Endodermal cell (in vitro differentiated cells): ENCODE results near the gene FNBP1L. TPM values are rescaled to one million over a fixed set of nuclear protein-coding genes. Genes with fewer than 3 reads are reported as not detected.

Experiments
- DNase-seq: peaks from one replicate; pipeline ENCODE4 v3.0.0-alpha.2; 2017
- H3K27ac ChIP-seq: 2 replicates; pipeline ENCODE4 v1.5.1; 2013; ENCODE audit warnings: mild to moderate bottlenecking, low read depth, low read length, moderate library complexity
- H3K27me3 ChIP-seq: 2 replicates; pipeline ENCODE4 v1.6.1; 2013; ENCODE audit warnings: mild to moderate bottlenecking, low read length, moderate library complexity; ENCODE audit not compliant: insufficient read depth, control insufficient read depth, poor library complexity, severe bottlenecking
- H3K36me3 ChIP-seq: 2 replicates; pipeline ENCODE4 v1.7.0; 2013; ENCODE audit warnings: mild to moderate bottlenecking, low read length, moderate library complexity; ENCODE audit not compliant: control insufficient read depth, insufficient read depth
- H3K4me1 ChIP-seq: one replicate; pipeline ENCODE4 v1.7.0; 2013; ENCODE audit warnings: low read length; ENCODE audit not compliant: control insufficient read depth, insufficient read depth
- H3K4me3 ChIP-seq: 2 replicates; pipeline ENCODE4 v1.5.1; 2013; ENCODE audit warnings: mild to moderate bottlenecking, low read length, moderate library complexity
- H3K9ac ChIP-seq: 2 replicates; pipeline ENCODE4 v1.6.1; 2013; ENCODE audit warnings: mild to moderate bottlenecking, low read length, moderate library complexity; ENCODE audit not compliant: poor library complexity, severe bottlenecking; ENCODE audit errors: extremely low read depth
- H3K9me3 ChIP-seq: 2 replicates; pipeline ENCODE4 v1.6.1; 2013; ENCODE audit warnings: mild to moderate bottlenecking, low read length, moderate library complexity; ENCODE audit not compliant: control insufficient read depth
- H3K27ac Mint-ChIP-seq: 2 replicates; pipeline ENCODE4 v1.8.0; 2020; ENCODE audit warnings: mixed read lengths
- H3K27me3 Mint-ChIP-seq: 2 replicates; pipeline ENCODE4 v1.8.0; 2021; ENCODE audit warnings: mild to moderate bottlenecking, mixed read lengths; ENCODE audit not compliant: insufficient read depth
- H3K36me3 Mint-ChIP-seq: 2 replicates; pipeline ENCODE4 v1.8.0; 2020; ENCODE audit warnings: low read depth, mixed read lengths
- H3K4me1 Mint-ChIP-seq: 2 replicates; pipeline ENCODE4 v1.8.0; 2020; ENCODE audit warnings: mixed read lengths
- H3K4me3 Mint-ChIP-seq: 2 replicates; pipeline ENCODE4 v1.8.0; 2020; ENCODE audit warnings: mild to moderate bottlenecking, moderate library complexity, mixed read lengths
- H3K9me3 Mint-ChIP-seq: 2 replicates; pipeline ENCODE4 v1.8.0; 2020; ENCODE audit warnings: mild to moderate bottlenecking, mixed read lengths
- WGBS, 2 experiments: methylation state at CpG; one replicate each; pipeline versions ENCODE4 v1.1.5 to v1.1.7; 2013; ENCODE audit warnings: missing lambda C conversion rate in 2 of 2, mixed read lengths in 1 of 2; ENCODE audit not compliant: insufficient coverage in 1 of 2, insufficient read length in 1 of 2; 5-methylcytosine and 5-hydroxymethylcytosine counted together
- total RNA-seq, 2 donors: library from RNA; stranded (reverse); fragmentation: NEBNext Ultra II Directional in 1 of 2; extraction: Animal tissue kit (Norgen Biotek cat#: 25700) in 1 of 2; gene quantifications; 2 replicates in 1 of 2; 3 replicates in 1 of 2; pipeline ENCODE4 v1.2.1, GENCODE V29; 2021
- TF ChIP-seq, protein P1 (sequence below): fragments of 200-600 bp; sonication (generic); conservative IDR thresholded peaks from 2 replicates; pipeline ENCODE4 v1.5.0; 2021; ENCODE audit warnings: antibody characterized with exemption, mild to moderate bottlenecking

Gene FNBP1L
- total RNA-seq, 2 donors from 2014 or later = 96.8 to 107 TPM

DNA sequence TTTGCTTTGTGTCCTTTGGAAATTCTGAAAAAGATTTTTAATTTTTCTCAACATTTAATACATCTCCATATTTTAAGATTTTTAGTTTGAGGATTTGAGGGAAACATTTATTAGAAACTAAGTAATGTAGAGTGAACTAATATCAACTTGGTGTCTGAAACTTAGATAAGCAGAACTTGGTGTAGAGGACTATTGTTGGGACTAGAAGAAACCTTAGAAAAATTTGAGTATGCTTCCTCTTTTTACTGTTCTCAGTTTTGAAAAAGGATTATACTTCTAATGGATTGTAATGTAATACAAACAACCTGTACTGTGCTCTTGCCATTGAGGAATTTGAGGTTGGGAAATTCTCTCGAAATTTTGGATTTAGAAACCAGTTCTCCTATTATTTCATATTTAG lies 2.4 kb downstream of the FNBP1L start:
- no peak overlapping the region for H3K27ac ChIP-seq
- H3K27me3 ChIP-seq = no peaks in the 10 kb centered on the region
- H3K4me3 Mint-ChIP-seq = peak overlapping the region; percentile 95
- no peak for DNase-seq
- no peaks in the 10 kb centered on the region for H3K9me3 Mint-ChIP-seq
- H3K4me1 Mint-ChIP-seq = peaks cover 40% of the 10 kb centered on the region
- H3K9ac ChIP-seq = peak overlapping the region; percentile 96
- TF ChIP-seq, protein P1, sequence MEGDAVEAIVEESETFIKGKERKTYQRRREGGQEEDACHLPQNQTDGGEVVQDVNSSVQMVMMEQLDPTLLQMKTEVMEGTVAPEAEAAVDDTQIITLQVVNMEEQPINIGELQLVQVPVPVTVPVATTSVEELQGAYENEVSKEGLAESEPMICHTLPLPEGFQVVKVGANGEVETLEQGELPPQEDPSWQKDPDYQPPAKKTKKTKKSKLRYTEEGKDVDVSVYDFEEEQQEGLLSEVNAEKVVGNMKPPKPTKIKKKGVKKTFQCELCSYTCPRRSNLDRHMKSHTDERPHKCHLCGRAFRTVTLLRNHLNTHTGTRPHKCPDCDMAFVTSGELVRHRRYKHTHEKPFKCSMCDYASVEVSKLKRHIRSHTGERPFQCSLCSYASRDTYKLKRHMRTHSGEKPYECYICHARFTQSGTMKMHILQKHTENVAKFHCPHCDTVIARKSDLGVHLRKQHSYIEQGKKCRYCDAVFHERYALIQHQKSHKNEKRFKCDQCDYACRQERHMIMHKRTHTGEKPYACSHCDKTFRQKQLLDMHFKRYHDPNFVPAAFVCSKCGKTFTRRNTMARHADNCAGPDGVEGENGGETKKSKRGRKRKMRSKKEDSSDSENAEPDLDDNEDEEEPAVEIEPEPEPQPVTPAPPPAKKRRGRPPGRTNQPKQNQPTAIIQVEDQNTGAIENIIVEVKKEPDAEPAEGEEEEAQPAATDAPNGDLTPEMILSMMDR = no peak
- no peak overlapping the region for H3K27ac Mint-ChIP-seq
- no CpG with 5 or more reads among the region's 1 CpG for WGBS, 2 experiments
- H3K4me3 ChIP-seq = peak overlapping the region; percentile 99
- H3K9me3 ChIP-seq = no peaks in the 10 kb centered on the region
- H3K36me3 ChIP-seq = no peaks in the 10 kb centered on the region
- H3K36me3 Mint-ChIP-seq = peaks cover 2% of the 10 kb centered on the region
- H3K27me3 Mint-ChIP-seq = no peaks in the 10 kb centered on the region
- H3K4me1 ChIP-seq = peaks cover 3% of the 10 kb centered on the region

DNA sequence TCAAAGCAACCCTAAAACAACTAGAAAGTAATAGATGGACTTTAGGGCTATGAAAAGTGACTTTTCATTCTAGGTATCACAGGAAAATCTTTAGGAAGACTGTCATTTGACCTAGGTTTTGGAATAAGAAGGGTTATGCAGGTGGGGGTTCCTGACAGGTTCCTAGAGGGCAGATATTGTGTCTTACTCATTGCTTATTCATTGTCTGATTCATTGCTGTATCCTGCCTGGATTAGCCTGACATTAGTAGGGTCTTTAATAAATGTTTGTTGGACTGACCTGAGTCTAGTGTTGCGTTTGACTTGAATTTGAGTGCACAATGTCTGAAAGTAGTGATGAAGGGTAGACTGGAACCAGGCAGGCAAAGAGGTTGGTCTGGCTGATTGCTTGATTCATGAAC lies 6.0 kb downstream of the FNBP1L start:
- H3K4me3 Mint-ChIP-seq = no peak overlapping the region
- Histone ChIP-seq H3K36me3 (peaks cover 24% of the 10 kb centered on the region), H3K9ac (no peak overlapping the region), H3K4me3 (peak overlapping the region; percentile 7), H3K27me3 (no peaks in the 10 kb centered on the region), H3K27ac (no peak overlapping the region), H3K4me1 (no peaks in the 10 kb centered on the region), H3K9me3 (no peaks in the 10 kb centered on the region)
- H3K36me3 Mint-ChIP-seq = peaks cover 22% of the 10 kb centered on the region
- H3K9me3 Mint-ChIP-seq = no peaks in the 10 kb centered on the region
- TF ChIP-seq, protein P1 = no peak
- DNase-seq = no peak
- H3K4me1 Mint-ChIP-seq = peaks cover 33% of the 10 kb centered on the region
- WGBS, 2 experiments = 85 to 88% methylated on average over 1 of the region's 1 CpG
- no peaks in the 10 kb centered on the region for H3K27me3 Mint-ChIP-seq
- no peak overlapping the region for H3K27ac Mint-ChIP-seq

DNA sequence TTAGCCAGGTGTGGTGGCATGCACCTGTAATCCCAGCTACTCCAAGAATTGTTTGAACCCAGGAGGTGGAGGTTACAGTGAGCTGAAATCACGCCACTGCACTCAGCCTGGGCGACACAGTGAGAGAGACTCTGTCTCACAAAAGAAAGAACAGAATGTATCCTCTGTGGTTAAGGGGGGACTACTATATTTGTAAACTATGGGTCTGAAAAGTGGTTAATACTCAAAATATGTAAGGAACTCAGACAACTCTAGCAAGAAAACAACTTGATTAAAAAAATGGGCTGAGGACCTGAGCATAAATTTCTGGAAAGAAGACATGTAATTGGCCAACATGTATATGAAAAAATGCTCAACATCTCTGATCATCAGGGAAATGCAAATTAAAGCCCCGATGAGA lies 11.2 kb downstream of the FNBP1L start:
- Mint-ChIP-seq H3K4me3 (no peak overlapping the region), H3K27ac (no peak overlapping the region), H3K36me3 (peaks cover 54% of the 10 kb centered on the region), H3K9me3 (no peaks in the 10 kb centered on the region), H3K27me3 (no peaks in the 10 kb centered on the region), H3K4me1 (peaks cover 24% of the 10 kb centered on the region)
- Histone ChIP-seq H3K27me3 (no peaks in the 10 kb centered on the region), H3K9me3 (peaks cover 3% of the 10 kb centered on the region), H3K9ac (no peak overlapping the region), H3K4me3 (no peak overlapping the region), H3K27ac (no peak overlapping the region), H3K4me1 (peaks cover 3% of the 10 kb centered on the region), H3K36me3 (peaks cover 61% of the 10 kb centered on the region)
- TF ChIP-seq, protein P1 = no peak
- DNase-seq = no peak
- 95 to 100% methylated on average over 3 of the region's 3 CpGs for WGBS, 2 experiments
